Muscle of leg (tissue), 11 donors: ENCODE data around the gene INPP4B. TPM values are rescaled to one million over a fixed set of nuclear protein-coding genes. Genes with fewer than 3 reads are reported as not detected.

Experiments
- DNase-seq: peaks from one replicate; pipeline ENCODE4 v3.0.0; 2013
- H3K27ac ChIP-seq: one replicate; pipeline ENCODE4 v1.5.1; 2013; ENCODE audit warnings: mild to moderate bottlenecking, low read length, control low read depth
- H3K27me3 ChIP-seq: one replicate; pipeline ENCODE4 v1.6.1; 2013; ENCODE audit warnings: low read length; ENCODE audit not compliant: control insufficient read depth, insufficient read depth
- H3K36me3 ChIP-seq: one replicate; pipeline ENCODE4 v1.6.1; 2013; ENCODE audit warnings: low read length; ENCODE audit not compliant: control insufficient read depth, insufficient read depth
- H3K4me1 ChIP-seq: one replicate; pipeline ENCODE4 v1.6.1; 2013; ENCODE audit warnings: low read length; ENCODE audit not compliant: control insufficient read depth, insufficient read depth
- H3K4me3 ChIP-seq: one replicate; pipeline ENCODE4 v1.5.1; 2013; ENCODE audit warnings: low read length, control low read depth
- H3K9me3 ChIP-seq: replicated peaks from 2 replicates; pipeline ENCODE4 v1.6.1; 2013; ENCODE audit warnings: low read depth, low read length; ENCODE audit not compliant: control insufficient read depth
- WGBS: methylation state at CpG from one replicate; pipeline ENCODE4 v1.1.5; 2013; ENCODE audit warnings: missing lambda C conversion rate; ENCODE audit not compliant: insufficient coverage; 5-methylcytosine and 5-hydroxymethylcytosine counted together
- polyA plus RNA-seq, 8 donors: library from polyadenylated mRNA; unstranded; fragments of 120-200 nt; gene quantifications; one replicate each; pipeline versions ENCODE4 v1.2.1 to v1.2.3, GENCODE V29; 2013; ENCODE audit warnings: inconsistent platforms in 1 of 8, low replicate concordance in 1 of 8; ENCODE audit not compliant: insufficient read length in 8 of 8, insufficient read depth in 1 of 8
- total RNA-seq: library from RNA; stranded (reverse); fragments of 120-200 nt; gene quantifications from one replicate; pipeline ENCODE4 v1.2.4, GENCODE V29; 2013

The INPP4B gene
- total and polyA plus RNA-seq, 9 donors: 15.7 to 55.1 (median 30.6) TPM

GRCh38 chr4:142556048-142556447 is 290.1 kb downstream of the INPP4B start:
- Histone ChIP-seq H3K27me3 (no peaks in the 10 kb centered on the region), H3K4me3 (no peak overlapping the region), H3K9me3 (no peaks in the 10 kb centered on the region), H3K4me1 (no peaks in the 10 kb centered on the region), H3K36me3 (no peaks in the 10 kb centered on the region), H3K27ac (no peak overlapping the region)
- DNase-seq: no peak
- no CpG with 5 or more reads among the region's 1 CpG for WGBS

GRCh38 chr4:142554412-142554811 is 291.7 kb downstream of the INPP4B start:
- H3K4me1 ChIP-seq: no peaks in the 10 kb centered on the region
- no CpG with 5 or more reads among the region's 1 CpG for WGBS
- no peak for DNase-seq
- H3K36me3 ChIP-seq: no peaks in the 10 kb centered on the region
- H3K4me3 ChIP-seq: no peak overlapping the region
- H3K27ac ChIP-seq: no peak overlapping the region
- H3K27me3 ChIP-seq: no peaks in the 10 kb centered on the region
- H3K9me3 ChIP-seq: no peaks in the 10 kb centered on the region

GRCh38 chr4:142551517-142552305 is 294.4 kb downstream of the INPP4B start:
- Histone ChIP-seq H3K4me3 (no peak overlapping the region), H3K27me3 (no peaks in the 10 kb centered on the region), H3K36me3 (no peaks in the 10 kb centered on the region), H3K9me3 (no peaks in the 10 kb centered on the region), H3K27ac (no peak overlapping the region), H3K4me1 (no peaks in the 10 kb centered on the region)
- 35% methylated on average over 4 of the region's 6 CpGs for WGBS
- DNase-seq: no peak

- H3K4me3 ChIP-seq: no peak overlapping the region
- no peak for DNase-seq
- H3K4me1 ChIP-seq: no peaks in the 10 kb centered on the region
- no peaks in the 10 kb centered on the region for H3K9me3 ChIP-seq
- H3K27ac ChIP-seq: no peak overlapping the region
- no peaks in the 10 kb centered on the region for H3K36me3 ChIP-seq
- WGBS: 60% methylated on average over 1 of the region's 5 CpGs
- H3K27me3 ChIP-seq: no peaks in the 10 kb centered on the region
These were observed 295.1 kb downstream of the INPP4B start for GRCh38 chr4:142550965-142551364.

GRCh38 chr4:142549726-142550463 is 296.2 kb downstream of the INPP4B start:
- 40% methylated on average over 1 of the region's 1 CpG for WGBS

GRCh38 chr4:142549248-142549647 is 296.9 kb downstream of the INPP4B start:
- 74% methylated on average over 2 of the region's 3 CpGs for WGBS
- H3K9me3 ChIP-seq: no peaks in the 10 kb centered on the region
- DNase-seq: no peak

More at GRCh38 chr4:142549726-142550463, 296.2 kb downstream of the INPP4B start:
- Histone ChIP-seq H3K4me1 (no peaks in the 10 kb centered on the region), H3K9me3 (no peaks in the 10 kb centered on the region), H3K4me3 (no peak overlapping the region), H3K36me3 (no peaks in the 10 kb centered on the region), H3K27me3 (no peaks in the 10 kb centered on the region), H3K27ac (no peak overlapping the region)
- DNase-seq: no peak

GRCh38 chr4:142548491-142548890 is 297.6 kb downstream of the INPP4B start:
- H3K27ac ChIP-seq: no peak overlapping the region

More at GRCh38 chr4:142549248-142549647, 296.9 kb downstream of the INPP4B start:
- no peaks in the 10 kb centered on the region for H3K36me3 ChIP-seq
- no peaks in the 10 kb centered on the region for H3K27me3 ChIP-seq
- no peaks in the 10 kb centered on the region for H3K4me1 ChIP-seq
- H3K27ac ChIP-seq: no peak overlapping the region
- H3K4me3 ChIP-seq: no peak overlapping the region

GRCh38 chr4:142547974-142548373 is 298.1 kb downstream of the INPP4B start:
- no peaks in the 10 kb centered on the region for H3K9me3 ChIP-seq
- H3K4me3 ChIP-seq: no peak overlapping the region
- H3K27ac ChIP-seq: no peak overlapping the region
- H3K36me3 ChIP-seq: no peaks in the 10 kb centered on the region
- no CpG with 5 or more reads among the region's 1 CpG for WGBS
- H3K4me1 ChIP-seq: no peaks in the 10 kb centered on the region
- DNase-seq: peak; percentile 38
- no peaks in the 10 kb centered on the region for H3K27me3 ChIP-seq

More at GRCh38 chr4:142548491-142548890, 297.6 kb downstream of the INPP4B start:
- H3K27me3 ChIP-seq: no peaks in the 10 kb centered on the region
- H3K4me1 ChIP-seq: no peaks in the 10 kb centered on the region
- WGBS: no CpG with 5 or more reads among the region's 1 CpG
- no peak overlapping the region for H3K4me3 ChIP-seq
- DNase-seq: no peak
- H3K36me3 ChIP-seq: no peaks in the 10 kb centered on the region
- H3K9me3 ChIP-seq: no peaks in the 10 kb centered on the region

GRCh38 chr4:142544594-142544993 is 301.5 kb downstream of the INPP4B start:
- Histone ChIP-seq H3K4me1 (no peaks in the 10 kb centered on the region), H3K4me3 (no peak overlapping the region), H3K27ac (no peak overlapping the region), H3K9me3 (no peaks in the 10 kb centered on the region), H3K27me3 (no peaks in the 10 kb centered on the region), H3K36me3 (no peaks in the 10 kb centered on the region)
- DNase-seq: no peak
- WGBS: no CpG with 5 or more reads among the region's 3 CpGs

- Histone ChIP-seq H3K36me3 (no peaks in the 10 kb centered on the region), H3K4me1 (no peaks in the 10 kb centered on the region), H3K9me3 (no peaks in the 10 kb centered on the region), H3K27me3 (no peaks in the 10 kb centered on the region), H3K4me3 (no peak overlapping the region), H3K27ac (no peak overlapping the region)
- 67% methylated on average over 1 of the region's 1 CpG for WGBS
- no peak for DNase-seq
These were observed 302.1 kb downstream of the INPP4B start for GRCh38 chr4:142544039-142544438.
